Cardiac atrium fibroblast (primary cell): Measurements from ENCODE around the gene KCNN1. TPM values are rescaled to one million over a fixed set of nuclear protein-coding genes. Genes with fewer than 3 reads are reported as not detected.

Source experiments
- total RNA-seq: library from RNA; depleted of rRNA; stranded (reverse); fragments of >200 nt; gene quantifications from 2 replicates; pipeline ENCODE4 v1.2.3, GENCODE V29; 2015

Gene KCNN1
- total RNA-seq: 0.90 TPM in 1 of 2 replicates, not detected in the other

DNA sequence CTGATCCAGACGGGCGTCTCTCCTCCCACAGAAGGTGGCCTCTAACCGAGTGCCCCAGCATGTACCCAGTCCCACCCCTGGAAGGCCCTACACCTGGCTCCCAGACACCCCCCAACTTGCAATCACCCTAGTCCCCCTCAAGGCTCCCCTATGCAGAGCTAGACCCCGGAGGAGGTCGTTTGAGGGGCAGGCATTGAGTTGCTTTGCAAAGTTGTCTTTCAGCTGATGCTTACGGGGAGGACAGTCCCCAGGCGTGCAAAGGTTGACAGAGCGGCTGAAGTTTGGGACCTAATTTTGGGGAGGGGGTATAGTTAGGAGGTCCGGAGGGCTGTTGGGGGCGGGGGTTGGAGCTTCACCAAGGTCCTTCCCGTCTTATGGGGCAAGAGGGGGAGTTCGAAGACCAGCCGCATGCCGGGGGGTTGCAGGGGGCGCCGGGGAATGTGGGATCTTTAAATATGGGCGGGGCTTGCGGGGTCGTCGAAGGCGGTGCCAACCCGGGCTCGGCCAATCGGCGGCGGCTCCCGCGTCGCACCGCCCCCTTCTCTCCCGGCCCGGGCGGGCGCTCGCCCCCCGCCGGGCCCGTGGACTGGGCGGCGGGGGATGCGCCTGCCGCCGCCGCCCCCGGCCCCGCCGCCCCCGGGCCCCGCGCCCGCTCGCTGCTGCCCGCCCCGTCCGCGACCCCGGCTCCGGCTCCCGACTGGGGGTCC lies at the start of gene KCNN1:
TSS of gene KCNN1 (plus strand) at position 558 of the 707 bp plus-strand sequence. CDS start 6,782 bp downstream, outside the sequence.

GRCh38 chr19:17932485-17933338 lies 34.2 kb upstream of the KCNN1 start, which contains the start of gene CCDC124:
CCDC124 (plus strand) TSS chr19:17933015; CDS start chr19:17936421, 3,406 bp downstream.

DNA sequence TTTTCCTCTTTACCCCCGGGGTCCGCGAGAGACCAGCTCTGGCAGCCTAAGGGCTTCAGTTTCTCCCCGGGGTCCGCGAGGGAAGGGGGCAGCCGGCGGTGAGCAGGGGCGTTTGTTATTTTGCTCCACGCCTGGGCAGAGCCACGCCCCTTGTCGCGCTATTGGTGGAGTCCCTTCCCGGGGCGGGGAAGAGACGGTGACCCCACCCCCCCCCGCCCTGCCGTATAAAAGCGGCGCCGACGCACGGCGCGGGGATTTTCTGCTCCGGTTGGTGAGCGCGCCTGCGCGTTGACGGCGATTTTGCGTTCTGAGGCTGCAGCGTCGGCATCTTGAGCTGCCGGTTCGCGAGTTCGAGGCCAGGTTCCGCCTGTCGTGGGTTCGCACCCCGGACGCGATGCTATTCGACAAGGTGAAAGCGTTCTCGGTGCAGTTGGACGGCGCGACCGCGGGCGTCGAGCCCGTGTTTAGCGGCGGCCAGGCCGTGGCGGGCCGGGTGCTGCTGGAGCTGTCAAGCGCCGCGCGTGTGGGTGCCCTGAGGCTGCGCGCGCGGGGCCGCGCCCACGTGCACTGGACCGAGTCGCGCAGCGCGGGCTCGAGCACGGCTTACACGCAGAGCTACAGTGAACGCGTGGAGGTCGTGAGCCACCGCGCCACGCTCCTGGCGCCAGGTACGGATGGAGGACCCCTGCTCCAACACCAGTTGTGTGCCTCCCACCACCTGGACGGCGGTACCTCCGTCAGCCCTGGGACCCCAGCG lies 41.2 kb downstream of the KCNN1 start, which contains the start of gene ARRDC2:
TSS of gene ARRDC2 (plus strand) at position 254 of the 757 bp plus-strand sequence. CDS start at position 395, 141 bp downstream.

Other genes with a start within 250 kb of the KCNN1 start
- gene MAP1S, start 247.6 kb upstream of the KCNN1 start, total RNA-seq: 44.6 and 47.0 TPM in 2 replicates
- 0.32 and 0.72 TPM in 2 replicates for gene FCHO1, start 215.6 kb upstream of the KCNN1 start, total RNA-seq
- not detected in 2 replicates for gene B3GNT3, start 172.0 kb upstream of the KCNN1 start, total RNA-seq
- not detected in 2 replicates for gene INSL3, start 145.6 kb upstream of the KCNN1 start, total RNA-seq
- gene JAK3, start 119.1 kb upstream of the KCNN1 start, total RNA-seq: 13.8 and 17.3 TPM in 2 replicates
- 1,626 and 1,782 TPM in 2 replicates for gene RPL18A, start 107.2 kb upstream of the KCNN1 start, total RNA-seq
- gene SLC5A5, start 95.2 kb upstream of the KCNN1 start, total RNA-seq: not detected in 2 replicates
- gene CCDC124, start 34.1 kb upstream of the KCNN1 start, total RNA-seq: 38.2 and 77.6 TPM in 2 replicates
- 11.7 and 67.3 TPM in 2 replicates for gene ARRDC2, start 41.1 kb downstream of the KCNN1 start, total RNA-seq
- 0.16 TPM in 1 of 2 replicates, not detected in the other for gene IL12RB1, start 119.8 kb downstream of the KCNN1 start, total RNA-seq
- gene MAST3, start 130.7 kb downstream of the KCNN1 start, total RNA-seq: 2.3 and 6.8 TPM in 2 replicates
- gene PIK3R2, start 186.1 kb downstream of the KCNN1 start, total RNA-seq: 13.4 and 17.5 TPM in 2 replicates
- 13.1 and 26.9 TPM in 2 replicates for gene IFI30, start 206.7 kb downstream of the KCNN1 start, total RNA-seq
- gene MPV17L2, start 226.1 kb downstream of the KCNN1 start, total RNA-seq: 74.0 and 75.2 TPM in 2 replicates
- gene RAB3A, start 236.9 kb downstream of the KCNN1 start, total RNA-seq: 1.5 and 6.7 TPM in 2 replicates